Measurements from ENCODE around the gene S100A11.

The S100A11 gene

DNA sequence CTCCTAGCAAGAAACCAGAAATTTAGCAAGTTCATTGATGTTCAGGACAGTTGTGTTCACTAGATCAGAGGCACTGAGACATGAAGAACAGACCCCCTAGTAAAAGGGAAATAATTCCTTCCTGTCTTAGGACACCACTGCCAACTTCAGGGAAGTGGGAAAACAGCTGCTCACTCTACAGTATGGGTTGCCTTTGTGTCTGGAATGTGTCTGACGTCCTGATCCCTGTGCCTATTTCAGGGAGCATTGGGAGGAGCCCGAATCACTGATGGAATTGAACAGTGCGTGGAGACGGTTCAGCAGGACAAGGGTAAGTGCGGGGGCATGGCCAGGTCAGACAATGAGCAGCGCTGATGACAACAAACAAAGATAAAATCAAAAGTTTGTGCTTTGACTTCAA is 21.0 kb downstream of the S100A11 start:
- no peak overlapping the region for H3K27ac ChIP-seq (ENCODE audit: low read depth, low read length)
- no peaks in the 10 kb centered on the region for H3F3A ChIP-seq (ENCODE audit: insufficient read depth)
- H3K36me3 ChIP-seq (ENCODE audit: low read length), result no peaks in the 10 kb centered on the region
- H3K27me3 ChIP-seq (ENCODE audit: low read length), result no peaks in the 10 kb centered on the region
- no peak overlapping the region for H3K4me3 ChIP-seq (ENCODE audit: insufficient read depth, low read length, poor library complexity, severe bottlenecking)
- no peak overlapping the region for H3K4me2 ChIP-seq (ENCODE audit: low read depth, low read length, poor library complexity, severe bottlenecking)
- H2AFZ ChIP-seq (ENCODE audit: low read depth, low read length, severe bottlenecking), result no peak overlapping the region
- H3K9ac ChIP-seq (ENCODE audit: low read length), result no peak overlapping the region
- H3K9me2 ChIP-seq (replicated peaks; ENCODE audit: insufficient read depth, low read length), result no peaks in the 10 kb centered on the region
- H3K79me2 ChIP-seq (ENCODE audit: insufficient read depth, low read length), result no peaks in the 10 kb centered on the region
- no peaks in the 10 kb centered on the region for H3K9me3 ChIP-seq (ENCODE audit: insufficient read depth, low read length)
- TF ChIP-seq, protein P1, sequence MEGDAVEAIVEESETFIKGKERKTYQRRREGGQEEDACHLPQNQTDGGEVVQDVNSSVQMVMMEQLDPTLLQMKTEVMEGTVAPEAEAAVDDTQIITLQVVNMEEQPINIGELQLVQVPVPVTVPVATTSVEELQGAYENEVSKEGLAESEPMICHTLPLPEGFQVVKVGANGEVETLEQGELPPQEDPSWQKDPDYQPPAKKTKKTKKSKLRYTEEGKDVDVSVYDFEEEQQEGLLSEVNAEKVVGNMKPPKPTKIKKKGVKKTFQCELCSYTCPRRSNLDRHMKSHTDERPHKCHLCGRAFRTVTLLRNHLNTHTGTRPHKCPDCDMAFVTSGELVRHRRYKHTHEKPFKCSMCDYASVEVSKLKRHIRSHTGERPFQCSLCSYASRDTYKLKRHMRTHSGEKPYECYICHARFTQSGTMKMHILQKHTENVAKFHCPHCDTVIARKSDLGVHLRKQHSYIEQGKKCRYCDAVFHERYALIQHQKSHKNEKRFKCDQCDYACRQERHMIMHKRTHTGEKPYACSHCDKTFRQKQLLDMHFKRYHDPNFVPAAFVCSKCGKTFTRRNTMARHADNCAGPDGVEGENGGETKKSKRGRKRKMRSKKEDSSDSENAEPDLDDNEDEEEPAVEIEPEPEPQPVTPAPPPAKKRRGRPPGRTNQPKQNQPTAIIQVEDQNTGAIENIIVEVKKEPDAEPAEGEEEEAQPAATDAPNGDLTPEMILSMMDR (IDR thresholded peaks at IDR 0.05; ENCODE audit: insufficient read depth, low read length, poor library complexity, severe bottlenecking), result no peak
- no peak for TF ChIP-seq EZH2phosphoT487 (conservative IDR thresholded peaks at IDR 0.05; ENCODE audit: low read length)
- H4K20me1 ChIP-seq (ENCODE audit: low read depth, low read length), result no peaks in the 10 kb centered on the region

DNA sequence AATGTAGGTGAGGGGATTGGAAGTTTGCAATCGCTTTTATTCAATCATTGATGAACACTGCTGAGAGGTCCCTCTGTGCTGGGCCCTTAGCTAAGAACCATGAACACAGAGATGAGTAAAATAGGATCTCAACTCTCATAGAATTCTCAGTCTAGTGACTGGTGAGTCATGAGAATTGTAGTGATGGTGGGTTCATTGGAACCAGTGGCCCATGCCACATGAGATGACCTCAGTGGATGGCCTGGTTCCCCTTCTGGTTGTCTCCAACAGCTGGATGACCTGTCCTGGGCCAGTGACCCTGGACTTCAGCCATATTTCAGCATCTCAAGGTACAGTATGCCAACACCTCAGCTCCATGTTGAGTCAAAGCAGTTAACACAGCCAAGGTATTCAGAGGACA is 21.9 kb downstream of the S100A11 start:
- no peak overlapping the region for H3K4me2 ChIP-seq (ENCODE audit: low read depth, low read length, poor library complexity, severe bottlenecking)
- H2AFZ ChIP-seq (ENCODE audit: low read depth, low read length, severe bottlenecking), result no peak overlapping the region
- H3K36me3 ChIP-seq (ENCODE audit: low read length), result no peaks in the 10 kb centered on the region
- H3K9ac ChIP-seq (ENCODE audit: low read length), result no peak overlapping the region
- H3K79me2 ChIP-seq (ENCODE audit: insufficient read depth, low read length), result no peaks in the 10 kb centered on the region
- H3K9me3 ChIP-seq (ENCODE audit: insufficient read depth, low read length), result no peaks in the 10 kb centered on the region
- no peaks in the 10 kb centered on the region for H3F3A ChIP-seq (ENCODE audit: insufficient read depth)
- no peak overlapping the region for H3K4me3 ChIP-seq (ENCODE audit: insufficient read depth, low read length, poor library complexity, severe bottlenecking)
- TF ChIP-seq EZH2phosphoT487 (conservative IDR thresholded peaks at IDR 0.05; ENCODE audit: low read length), result no peak
- TF ChIP-seq, protein P1 (IDR thresholded peaks at IDR 0.05; ENCODE audit: insufficient read depth, low read length, poor library complexity, severe bottlenecking), result no peak
- H4K20me1 ChIP-seq (ENCODE audit: low read depth, low read length), result no peaks in the 10 kb centered on the region
- no peak overlapping the region for H3K27ac ChIP-seq (ENCODE audit: low read depth, low read length)
- H3K27me3 ChIP-seq (ENCODE audit: low read length), result no peaks in the 10 kb centered on the region
- H3K9me2 ChIP-seq (replicated peaks; ENCODE audit: insufficient read depth, low read length), result no peaks in the 10 kb centered on the region

DNA sequence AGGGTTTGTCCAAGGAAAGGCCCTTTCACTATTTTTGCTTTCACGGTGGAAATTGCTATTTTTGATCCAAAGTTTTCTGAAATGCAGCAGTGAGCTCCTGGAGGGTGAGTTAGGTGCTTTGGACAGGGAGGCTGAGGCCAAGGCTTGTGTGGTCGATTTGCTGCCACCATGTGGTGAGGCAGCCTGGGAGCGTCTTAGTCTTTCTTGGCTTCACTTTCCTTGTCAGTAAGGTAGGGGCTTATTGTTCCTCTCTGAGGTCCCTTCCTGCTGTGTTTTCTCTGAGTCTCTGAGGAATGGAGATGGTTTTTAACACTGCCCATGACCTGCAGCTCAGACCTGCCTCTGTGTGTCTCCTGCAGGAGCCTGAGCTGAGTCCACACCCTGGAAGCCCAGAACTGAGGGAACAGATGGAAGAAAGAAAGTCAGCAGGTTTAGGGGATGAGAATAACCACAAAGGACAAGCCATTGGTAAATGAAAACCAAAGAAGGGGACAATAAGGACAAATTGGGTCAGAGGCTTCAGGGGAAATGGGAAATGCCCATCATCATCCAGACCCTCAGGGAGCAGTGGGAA is 23.1 kb downstream of the S100A11 start:
- H2AFZ ChIP-seq (ENCODE audit: low read depth, low read length, severe bottlenecking), result no peak overlapping the region
- H3F3A ChIP-seq (ENCODE audit: insufficient read depth), result no peaks in the 10 kb centered on the region
- no peak for TF ChIP-seq EZH2phosphoT487 (conservative IDR thresholded peaks at IDR 0.05; ENCODE audit: low read length)
- TF ChIP-seq, protein P1 (IDR thresholded peaks at IDR 0.05; ENCODE audit: insufficient read depth, low read length, poor library complexity, severe bottlenecking), result peak; percentile 45
- H3K9ac ChIP-seq (ENCODE audit: low read length), result no peak overlapping the region
- no peaks in the 10 kb centered on the region for H3K79me2 ChIP-seq (ENCODE audit: insufficient read depth, low read length)
- H3K4me2 ChIP-seq (ENCODE audit: low read depth, low read length, poor library complexity, severe bottlenecking), result no peak overlapping the region
- no peak overlapping the region for H3K27ac ChIP-seq (ENCODE audit: low read depth, low read length)
- no peak overlapping the region for H3K4me3 ChIP-seq (ENCODE audit: insufficient read depth, low read length, poor library complexity, severe bottlenecking)
- no peaks in the 10 kb centered on the region for H3K27me3 ChIP-seq (ENCODE audit: low read length)
- H3K36me3 ChIP-seq (ENCODE audit: low read length), result no peaks in the 10 kb centered on the region
- no peaks in the 10 kb centered on the region for H3K9me2 ChIP-seq (replicated peaks; ENCODE audit: insufficient read depth, low read length)
- no peaks in the 10 kb centered on the region for H3K9me3 ChIP-seq (ENCODE audit: insufficient read depth, low read length)
- H4K20me1 ChIP-seq (ENCODE audit: low read depth, low read length), result no peaks in the 10 kb centered on the region

Data from SU-DHL-6 (cell line).